Measurements from ENCODE around the gene KLHDC4. TPM values are rescaled to one million over a fixed set of nuclear protein-coding genes. Genes with fewer than 3 reads are reported as not detected.

Gene KLHDC4
- total RNA-seq, 2 experiments from 2014 or later = 147 to 233 TPM

- Histone ChIP-seq H3K4me3 (ENCODE audit: low read depth, low read length, poor library complexity, severe bottlenecking) (no peak overlapping the region), H3K9me3 (ENCODE audit: low read length) (no peaks in the 10 kb centered on the region), H3K4me2 (ENCODE audit: low read length) (no peak overlapping the region), H3K36me3 (ENCODE audit: insufficient read depth, low read length) (no peaks in the 10 kb centered on the region), H3K4me1 (ENCODE audit: insufficient read depth, low read length, poor library complexity, severe bottlenecking) (no peaks in the 10 kb centered on the region), H2AFZ (ENCODE audit: low read length) (no peak overlapping the region), H3K27ac (ENCODE audit: low read depth, low read length, poor library complexity, severe bottlenecking) (no peak overlapping the region), H3K9me2 (ENCODE audit: insufficient read depth, low read length) (no peaks in the 10 kb centered on the region), H3K79me2 (ENCODE audit: insufficient read depth, low read depth, low read length) (no peaks in the 10 kb centered on the region), H4K20me1 (ENCODE audit: insufficient read depth, low read length) (no peaks in the 10 kb centered on the region)
- POLR2A ChIA-PET = no interaction called here
- CTCF ChIA-PET (ENCODE audit: unreplicated experiment) = no interaction called here
- TF ChIP-seq EZH2phosphoT487 (IDR thresholded peaks at IDR 0.05; ENCODE audit: borderline replicate concordance, low read depth, low read length) = no peak
- TF ChIP-seq, protein P1, sequence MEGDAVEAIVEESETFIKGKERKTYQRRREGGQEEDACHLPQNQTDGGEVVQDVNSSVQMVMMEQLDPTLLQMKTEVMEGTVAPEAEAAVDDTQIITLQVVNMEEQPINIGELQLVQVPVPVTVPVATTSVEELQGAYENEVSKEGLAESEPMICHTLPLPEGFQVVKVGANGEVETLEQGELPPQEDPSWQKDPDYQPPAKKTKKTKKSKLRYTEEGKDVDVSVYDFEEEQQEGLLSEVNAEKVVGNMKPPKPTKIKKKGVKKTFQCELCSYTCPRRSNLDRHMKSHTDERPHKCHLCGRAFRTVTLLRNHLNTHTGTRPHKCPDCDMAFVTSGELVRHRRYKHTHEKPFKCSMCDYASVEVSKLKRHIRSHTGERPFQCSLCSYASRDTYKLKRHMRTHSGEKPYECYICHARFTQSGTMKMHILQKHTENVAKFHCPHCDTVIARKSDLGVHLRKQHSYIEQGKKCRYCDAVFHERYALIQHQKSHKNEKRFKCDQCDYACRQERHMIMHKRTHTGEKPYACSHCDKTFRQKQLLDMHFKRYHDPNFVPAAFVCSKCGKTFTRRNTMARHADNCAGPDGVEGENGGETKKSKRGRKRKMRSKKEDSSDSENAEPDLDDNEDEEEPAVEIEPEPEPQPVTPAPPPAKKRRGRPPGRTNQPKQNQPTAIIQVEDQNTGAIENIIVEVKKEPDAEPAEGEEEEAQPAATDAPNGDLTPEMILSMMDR (conservative IDR thresholded peaks at IDR 0.05; ENCODE audit: low read length) = no peak
- no peak for DNase-seq (ENCODE audit: low spot score)
- intact Hi-C loops (cut with micrococcal nuclease; ENCODE audit: unreplicated experiment) = no loop called here
- no TSS peak for BruUV-seq (replicated peaks)
Measured at GRCh38 chr16:87665193-87665592, 100.6 kb downstream of the KLHDC4 start.

DNA sequence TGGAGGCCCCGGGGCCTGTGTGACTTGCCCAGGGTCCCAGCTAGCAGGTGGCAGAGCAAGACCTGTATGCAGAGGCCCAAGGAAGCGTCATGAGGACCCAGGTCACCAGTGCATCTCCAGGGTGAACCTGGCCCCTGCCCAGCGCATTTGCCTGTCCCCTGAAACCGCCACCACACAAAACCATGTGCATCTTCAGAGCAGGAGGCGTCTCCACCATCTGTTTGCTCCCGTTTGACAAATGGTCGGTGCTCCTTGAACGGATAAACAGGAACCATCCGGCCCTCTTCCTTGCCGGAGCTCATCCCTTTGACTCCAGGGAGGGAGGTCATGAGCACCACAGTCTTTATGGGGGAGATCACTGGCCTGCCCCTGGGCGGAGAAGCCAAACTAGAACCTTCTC is 101.0 kb downstream of the KLHDC4 start:
- TF ChIP-seq EZH2phosphoT487 (IDR thresholded peaks at IDR 0.05; ENCODE audit: borderline replicate concordance, low read depth, low read length) = no peak
- TF ChIP-seq, protein P1 (conservative IDR thresholded peaks at IDR 0.05; ENCODE audit: low read length) = no peak
- Histone ChIP-seq H3K9me2 (ENCODE audit: insufficient read depth, low read length) (no peaks in the 10 kb centered on the region), H4K20me1 (ENCODE audit: insufficient read depth, low read length) (no peaks in the 10 kb centered on the region), H3K27ac (ENCODE audit: low read depth, low read length, poor library complexity, severe bottlenecking) (no peak overlapping the region), H3K79me2 (ENCODE audit: insufficient read depth, low read depth, low read length) (no peaks in the 10 kb centered on the region), H3K4me2 (ENCODE audit: low read length) (no peak overlapping the region), H3K36me3 (ENCODE audit: insufficient read depth, low read length) (no peaks in the 10 kb centered on the region), H3K9me3 (ENCODE audit: low read length) (no peaks in the 10 kb centered on the region), H3K4me3 (ENCODE audit: low read depth, low read length, poor library complexity, severe bottlenecking) (no peak overlapping the region), H2AFZ (ENCODE audit: low read length) (no peak overlapping the region), H3K4me1 (ENCODE audit: insufficient read depth, low read length, poor library complexity, severe bottlenecking) (no peaks in the 10 kb centered on the region)
- no peak for DNase-seq (ENCODE audit: low spot score)
- CTCF ChIA-PET (ENCODE audit: unreplicated experiment) = no interaction called here
- intact Hi-C loops (cut with micrococcal nuclease; ENCODE audit: unreplicated experiment) = no loop called here
- no TSS peak for BruUV-seq (replicated peaks)
- POLR2A ChIA-PET = no interaction called here

GRCh38 chr16:87662254-87663204 is 103.3 kb downstream of the KLHDC4 start:
- Histone ChIP-seq H2AFZ (ENCODE audit: low read length) (no peak overlapping the region), H3K4me3 (ENCODE audit: low read depth, low read length, poor library complexity, severe bottlenecking) (no peak overlapping the region), H3K79me2 (ENCODE audit: insufficient read depth, low read depth, low read length) (no peaks in the 10 kb centered on the region), H3K4me2 (ENCODE audit: low read length) (no peak overlapping the region), H3K9me3 (ENCODE audit: low read length) (no peaks in the 10 kb centered on the region), H3K36me3 (ENCODE audit: insufficient read depth, low read length) (no peaks in the 10 kb centered on the region), H3K27ac (ENCODE audit: low read depth, low read length, poor library complexity, severe bottlenecking) (no peak overlapping the region), H4K20me1 (ENCODE audit: insufficient read depth, low read length) (no peaks in the 10 kb centered on the region), H3K9me2 (ENCODE audit: insufficient read depth, low read length) (no peaks in the 10 kb centered on the region), H3K4me1 (ENCODE audit: insufficient read depth, low read length, poor library complexity, severe bottlenecking) (no peaks in the 10 kb centered on the region)
- no TSS peak for BruUV-seq (replicated peaks)
- TF ChIP-seq, protein P1 (conservative IDR thresholded peaks at IDR 0.05; ENCODE audit: low read length) = no peak
- no peak for TF ChIP-seq EZH2phosphoT487 (IDR thresholded peaks at IDR 0.05; ENCODE audit: borderline replicate concordance, low read depth, low read length)
- CTCF ChIA-PET (ENCODE audit: unreplicated experiment) = no interaction called here
- intact Hi-C loops (cut with micrococcal nuclease; ENCODE audit: unreplicated experiment) = no loop called here
- DNase-seq (ENCODE audit: low spot score) = no peak
- POLR2A ChIA-PET = no interaction called here

Measured in OCI-LY7 (cell line).